ENCODE data around the gene COX7A2L.

COX7A2L gene

GRCh38 chr2:42321452-42322064 is 39.5 kb downstream of the COX7A2L start:
- no peak for DNase-seq (ENCODE audit: low read depth in 1 of 2, low spot score in 1 of 2)

- DNase-seq (ENCODE audit: low read depth in 1 of 2, low spot score in 1 of 2): no peak
Observed at GRCh38 chr2:42319265-42319664, 41.8 kb downstream of the COX7A2L start.

- no peak for DNase-seq (ENCODE audit: low read depth in 1 of 2, low spot score in 1 of 2)
Observed at GRCh38 chr2:42317945-42318344, 43.1 kb downstream of the COX7A2L start.

DNA sequence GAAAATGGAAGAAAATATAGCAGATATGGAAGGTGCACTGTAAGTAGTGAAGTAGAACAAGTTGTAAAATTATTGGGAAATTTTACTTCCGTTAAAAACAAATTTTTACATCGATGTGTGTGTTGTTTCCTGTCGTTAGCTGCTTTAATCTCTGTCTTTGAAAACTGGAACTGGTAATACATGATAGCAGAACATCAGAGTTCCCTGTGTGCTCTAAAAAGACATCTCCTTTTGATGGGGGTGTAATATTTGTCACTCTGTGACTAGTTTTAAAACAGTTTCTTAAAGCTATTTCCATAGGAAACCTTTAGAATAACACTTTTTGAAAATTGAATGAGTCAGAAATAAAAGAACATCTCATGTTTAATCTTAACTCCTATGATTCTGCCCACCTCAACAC is 43.5 kb downstream of the COX7A2L start:
- no peak for DNase-seq (ENCODE audit: low read depth in 1 of 2, low spot score in 1 of 2)

DNA sequence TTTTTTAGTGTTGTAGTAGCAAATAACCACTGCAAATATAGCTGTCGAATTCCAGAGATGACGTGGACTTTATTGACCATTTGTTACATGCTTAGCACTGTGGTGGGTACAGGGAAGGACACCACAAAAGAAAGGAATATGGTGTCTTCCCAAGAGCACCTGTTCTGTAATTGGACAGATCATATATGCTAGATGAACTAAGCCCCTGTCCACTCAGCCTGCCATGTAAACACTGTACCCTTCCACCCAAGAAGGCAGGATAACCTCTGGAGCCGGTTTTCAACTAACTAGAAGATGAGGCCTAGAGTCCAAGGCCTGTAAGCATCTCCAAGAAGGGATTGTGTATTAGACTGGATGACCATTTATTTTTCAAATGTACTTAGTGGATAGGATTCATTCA is 44.1 kb downstream of the COX7A2L start:
- no peak for DNase-seq (ENCODE audit: low read depth in 1 of 2, low spot score in 1 of 2)

DNA sequence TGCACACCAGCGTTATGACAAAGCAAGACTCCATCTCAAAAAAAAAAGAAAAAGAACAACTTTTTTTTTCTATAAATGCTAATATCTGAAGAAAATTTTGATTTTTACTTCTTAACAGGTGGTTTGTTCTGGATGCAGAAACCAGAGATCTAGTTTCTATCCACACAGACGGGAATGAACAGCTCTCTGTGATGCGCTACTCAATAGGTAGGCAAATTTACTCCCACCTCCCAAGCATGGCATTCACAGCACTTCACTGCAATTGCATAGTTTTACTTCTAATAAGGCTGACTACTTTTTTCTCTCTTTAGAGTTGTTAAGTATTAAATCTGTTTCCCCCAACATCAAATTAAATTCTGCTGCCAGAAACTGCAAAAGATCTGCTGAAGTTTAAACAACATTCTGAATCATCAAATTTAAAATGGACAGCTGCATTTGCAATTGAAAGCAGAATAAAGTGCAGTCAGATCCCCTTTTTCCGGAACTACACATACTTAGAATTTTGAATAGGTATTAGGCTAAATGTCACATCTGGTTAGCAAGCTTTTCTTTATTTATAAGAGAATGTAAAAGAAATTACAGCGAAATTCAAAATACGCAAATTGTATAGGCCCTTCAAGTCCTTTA is 45.1 kb downstream of the COX7A2L start:
- DNase-seq (ENCODE audit: low read depth in 1 of 2, low spot score in 1 of 2): no peak

DNA sequence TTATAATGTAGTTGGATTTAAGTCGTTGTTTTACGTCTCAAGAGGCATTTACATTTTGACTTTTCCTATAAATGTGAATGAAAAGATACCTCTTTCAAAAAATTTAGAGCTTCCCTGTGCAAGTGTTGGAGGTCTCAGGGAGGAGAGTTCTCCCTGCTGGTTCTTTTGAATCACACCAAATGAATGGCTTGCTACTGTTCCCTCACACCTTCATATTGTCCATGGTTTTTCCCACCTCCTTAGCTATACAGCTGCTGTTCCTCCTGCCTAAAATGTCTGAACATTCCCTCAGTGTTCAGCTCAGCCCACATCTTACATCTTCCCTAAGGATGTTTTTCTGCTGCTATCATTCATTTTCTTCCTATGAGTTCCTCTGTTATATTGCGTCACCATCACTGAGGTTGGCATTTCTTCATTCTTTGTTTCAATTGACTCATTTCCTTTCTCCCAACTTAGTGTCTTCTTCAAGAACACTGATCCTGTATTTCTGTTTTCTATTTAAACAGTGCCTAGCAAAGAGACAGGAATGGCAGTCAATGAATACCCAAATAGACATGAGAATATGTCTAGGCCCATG is 46.0 kb downstream of the COX7A2L start:
- no peak for DNase-seq (ENCODE audit: low read depth in 1 of 2, low spot score in 1 of 2)

DNA sequence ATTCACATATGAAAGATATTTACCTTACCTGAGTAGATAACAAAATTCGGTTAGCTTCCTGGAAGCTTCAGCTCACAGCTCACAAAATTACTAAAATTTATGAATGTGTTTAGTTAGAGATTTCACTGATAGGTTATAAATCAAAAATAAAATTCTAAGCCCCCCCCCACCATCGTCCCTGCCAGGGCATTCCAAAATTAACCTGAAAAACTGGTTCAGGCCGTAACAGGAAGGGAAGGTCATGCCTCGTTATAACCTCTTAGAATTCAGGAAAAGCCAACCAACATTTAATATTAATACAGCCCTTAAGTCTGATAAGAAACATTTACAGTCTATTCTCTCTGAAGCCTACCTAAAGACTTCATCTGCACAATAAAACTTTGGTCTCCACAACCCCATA is 48.9 kb downstream of the COX7A2L start:
- DNase-seq (ENCODE audit: low read depth in 1 of 2, low spot score in 1 of 2): no peak

- DNase-seq (ENCODE audit: low read depth in 1 of 2, low spot score in 1 of 2): no peak
Observed at GRCh38 chr2:42310007-42310515, 51.0 kb downstream of the COX7A2L start.

- no peak for DNase-seq (ENCODE audit: low read depth in 1 of 2, low spot score in 1 of 2)
Observed at GRCh38 chr2:42309366-42309765, 51.7 kb downstream of the COX7A2L start.

DNA sequence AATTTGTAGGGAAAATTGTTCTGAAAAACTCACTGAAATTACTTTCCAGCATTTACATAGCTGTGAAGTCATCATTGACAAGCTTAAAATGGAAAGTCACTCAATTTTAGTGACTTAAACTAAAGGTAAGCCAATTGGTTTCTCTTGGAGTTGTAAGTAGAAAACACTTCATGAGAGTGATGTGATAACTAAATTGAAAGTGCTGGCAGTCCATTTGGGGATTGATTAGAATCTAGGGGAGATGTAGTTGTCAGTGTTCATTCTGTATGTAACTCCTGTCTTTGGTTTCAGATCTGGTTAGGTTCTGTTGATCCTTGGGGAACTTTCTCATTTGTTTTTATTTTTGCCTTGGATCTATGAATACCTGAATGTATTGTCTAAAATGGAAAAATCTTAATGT is 53.8 kb downstream of the COX7A2L start:
- DNase-seq (ENCODE audit: low read depth in 1 of 2, low spot score in 1 of 2): no peak

DNA sequence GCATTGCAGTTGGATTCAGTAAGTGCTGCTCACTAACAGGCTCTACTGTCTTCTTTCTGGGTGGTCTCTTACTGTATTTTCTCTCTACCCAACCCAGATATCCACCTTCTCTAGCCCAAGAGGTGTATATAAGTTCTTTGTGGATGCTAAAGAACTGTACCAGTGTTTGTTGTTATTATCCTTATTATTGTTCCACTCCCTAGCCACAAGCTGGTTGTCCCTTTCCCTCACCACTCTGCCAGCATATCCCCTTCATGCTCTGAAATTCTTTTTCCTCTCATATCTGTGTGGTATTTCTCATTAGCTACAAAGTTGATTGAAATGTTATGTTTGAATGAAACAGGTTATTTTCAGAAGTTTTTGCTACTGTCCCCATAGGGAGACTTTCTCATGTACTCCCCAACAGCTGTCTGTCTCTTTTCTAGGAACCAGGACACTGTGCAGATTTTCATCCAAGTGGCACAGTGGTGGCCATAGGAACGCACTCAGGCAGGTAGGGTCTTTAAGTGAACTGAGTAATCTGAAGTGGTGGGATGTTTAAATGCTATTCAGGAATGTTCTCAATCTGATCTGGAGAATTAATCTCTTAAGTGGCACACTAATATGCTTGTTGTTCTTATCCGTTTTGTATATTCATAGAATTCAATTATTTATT is 56.8 kb downstream of the COX7A2L start:
- DNase-seq (ENCODE audit: low read depth in 1 of 2, low spot score in 1 of 2): no peak

GRCh38 chr2:42303252-42303651 is 57.8 kb downstream of the COX7A2L start:
- no peak for DNase-seq (ENCODE audit: low read depth in 1 of 2, low spot score in 1 of 2)

DNA sequence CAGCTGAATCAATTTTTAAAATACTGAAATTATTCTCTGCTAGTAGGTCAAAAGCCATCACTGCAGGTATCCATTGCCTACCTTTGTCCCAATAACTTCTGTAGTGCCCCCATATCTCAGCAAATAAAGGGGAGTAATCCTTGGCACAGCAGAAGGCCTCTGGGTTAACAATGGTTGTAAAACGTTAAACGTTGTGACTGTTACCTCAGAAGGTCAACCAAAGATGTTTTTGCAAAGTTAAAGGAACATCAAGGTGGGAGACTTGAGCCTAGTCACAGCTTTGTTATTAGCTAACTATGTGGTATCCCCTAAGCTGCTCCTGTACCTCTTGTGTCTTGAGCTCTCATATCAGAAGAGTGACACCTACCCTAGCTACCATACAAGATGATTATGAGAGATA is 60.5 kb downstream of the COX7A2L start:
- DNase-seq (ENCODE audit: low read depth in 1 of 2, low spot score in 1 of 2): no peak
